ENCODE measurements around the gene KIF6.

GRCh38 chr6:39602601-39603519 is 122.3 kb downstream of the KIF6 start:
- TF ChIP-seq GATA2 (IDR thresholded peaks at IDR 0.05; ENCODE audit: low read depth, low read length) (no peak), GATA3 (IDR thresholded peaks at IDR 0.05; ENCODE audit: low read depth, low read length) (no peak)

Data from SH-SY5Y (cell line).